Tibial nerve (tissue), 4 donors: ENCODE measurements around the gene RAMP1.

Experiments used
- CTCF ChIP-seq, 5 experiments: fragments of 200-600 bp in 3 of 5; fragments of 450-650 bp in 2 of 5; sonication (generic) in 3 of 5; IDR thresholded peaks; one replicate each; pipeline ENCODE4 v1.5.1; 2016 to 2019; ENCODE audit warnings: antibody characterized with exemption in 5 of 5, mild to moderate bottlenecking in 3 of 5, moderate library complexity in 2 of 5
- EP300 ChIP-seq, 2 donors: sonication (generic); formaldehyde crosslinking; IDR thresholded peaks; one replicate each; pipeline ENCODE4 v1.6.1; 2017; ENCODE audit warnings: antibody characterized with exemption in 2 of 2, mild to moderate bottlenecking in 1 of 2
- POLR2A ChIP-seq, 2 donors: fragments of 450-650 bp; IDR thresholded peaks; one replicate each; pipeline ENCODE4 v1.6.1; 2017; ENCODE audit warnings: antibody characterized with exemption in 2 of 2, mild to moderate bottlenecking in 2 of 2, moderate library complexity in 2 of 2

- no peak for TF ChIP-seq POLR2A (IDR thresholded peaks at IDR 0.05)
- TF ChIP-seq CTCF (IDR thresholded peaks at IDR 0.05): no peak
- TF ChIP-seq EP300 (IDR thresholded peaks at IDR 0.05): no peak
These were observed 35.3 kb upstream of the RAMP1 start for GRCh38 chr2:237824085-237824484.
